NCI-H2171 treated with DMSO at 0.1 percent for 48 hours (cell line): Measurements from ENCODE around the gene VILL.
"Not testable (repeated sequence)": the region's sequence is repeated elsewhere in the genome, so short reads cannot be mapped to it uniquely, and the experiment has no call there.

ENCODE experiments used
- DNase-seq: peaks from one replicate; lab custom pipeline; 2025; lab: John Stamatoyannopoulos, UW

Gene VILL

DNA sequence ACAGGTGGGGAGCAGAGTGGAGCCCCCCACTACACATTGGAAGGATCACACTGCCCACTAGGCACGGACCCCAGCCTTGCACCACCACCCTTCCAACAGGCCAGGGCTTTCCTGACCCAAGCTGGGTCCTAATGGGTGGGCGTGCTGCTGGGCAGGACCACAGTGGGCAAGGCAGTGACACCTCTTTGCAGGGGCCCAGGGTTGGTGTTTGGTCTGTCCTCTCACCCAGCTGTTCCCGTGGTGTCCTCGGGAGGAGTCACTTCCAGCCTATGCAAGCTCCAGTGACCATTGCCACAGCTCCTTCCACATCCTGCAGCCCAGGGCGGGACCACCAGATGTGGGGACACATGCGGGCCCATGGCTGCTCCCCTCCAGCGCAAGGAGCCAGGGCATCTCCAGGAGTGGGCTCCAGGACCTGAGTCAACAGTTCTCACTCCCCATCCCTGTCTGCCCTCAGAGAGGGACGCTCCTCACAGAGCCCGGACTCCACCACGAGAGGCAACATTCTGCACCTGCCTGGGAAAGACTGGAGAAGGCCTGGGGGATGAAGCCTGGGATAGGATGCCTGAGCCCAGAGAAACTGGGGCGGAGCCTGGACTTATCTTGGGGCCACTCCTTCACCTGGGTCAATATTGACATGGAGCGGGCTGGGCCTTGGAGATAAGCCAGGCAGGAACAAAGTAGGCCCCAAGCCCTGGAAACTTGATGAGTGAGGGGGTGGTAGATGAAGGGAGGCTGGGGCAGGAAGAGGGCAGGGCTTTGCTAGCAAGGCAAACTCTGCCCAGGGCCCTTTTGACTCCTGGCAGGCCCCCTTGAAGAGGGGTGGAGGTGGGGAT is 3.9 kb upstream of the VILL start:
- no peak for DNase-seq

DNA sequence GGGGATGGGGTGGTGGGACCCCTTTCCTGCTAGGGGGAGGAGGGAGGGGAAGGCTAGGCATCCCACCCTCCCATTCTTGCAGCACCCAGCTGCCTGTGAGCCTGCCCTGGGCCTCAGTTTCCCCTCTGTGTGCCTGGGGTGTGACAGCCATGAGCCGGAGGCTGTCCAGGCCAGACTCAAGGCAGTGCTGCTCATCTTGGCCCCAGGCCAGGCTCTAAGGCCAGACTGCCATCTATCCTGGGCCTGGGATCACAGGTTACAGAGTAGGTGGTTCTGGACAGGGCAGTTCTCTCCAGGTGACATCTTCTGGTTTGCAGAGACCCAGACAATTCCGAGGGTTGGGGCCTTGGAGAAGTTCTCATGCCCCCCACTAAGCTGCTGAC is 3.3 kb upstream of the VILL start:
- DNase-seq = no peak

DNA sequence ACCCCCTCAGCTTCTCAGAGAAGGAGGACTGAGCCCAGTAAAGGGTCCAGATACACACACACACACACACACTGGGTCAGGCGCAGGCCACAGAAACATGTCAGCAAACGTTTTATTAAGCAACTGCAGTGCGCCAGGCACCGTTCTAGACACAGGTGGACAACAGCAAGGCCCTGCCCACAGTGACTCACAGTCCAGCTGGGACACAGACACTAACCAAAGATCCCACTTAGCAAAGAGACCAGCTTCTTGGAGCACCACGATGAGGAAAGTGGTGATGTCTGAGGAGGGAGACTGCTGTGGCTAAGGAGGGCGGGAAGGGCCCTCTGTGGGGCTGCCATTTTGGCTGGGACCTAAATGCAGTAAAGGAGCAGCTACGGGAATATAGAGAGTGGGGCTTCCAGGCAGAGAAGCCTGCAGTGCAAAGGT is 2.8 kb upstream of the VILL start:
- no peak for DNase-seq

DNA sequence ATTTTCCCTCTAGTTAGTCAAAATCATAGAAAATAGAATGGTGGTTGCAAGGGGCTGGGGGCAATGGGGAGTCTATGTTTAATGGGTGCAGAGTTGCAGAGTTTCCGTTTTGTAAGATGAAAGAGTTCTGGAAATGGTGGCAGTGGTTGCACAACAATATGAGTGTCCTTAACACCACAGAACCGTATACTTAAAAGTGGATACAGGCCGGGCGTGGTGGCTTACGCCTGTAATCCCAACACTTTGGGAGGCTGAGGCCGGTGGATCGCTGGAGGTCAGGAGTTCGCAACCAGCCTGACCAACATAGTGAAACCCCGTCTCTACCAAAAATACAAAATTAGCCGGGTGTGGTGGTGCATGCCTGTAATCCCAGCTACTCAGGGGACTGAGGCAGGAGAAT is 2.2 kb upstream of the VILL start:
- not testable (repeated sequence) for DNase-seq

DNA sequence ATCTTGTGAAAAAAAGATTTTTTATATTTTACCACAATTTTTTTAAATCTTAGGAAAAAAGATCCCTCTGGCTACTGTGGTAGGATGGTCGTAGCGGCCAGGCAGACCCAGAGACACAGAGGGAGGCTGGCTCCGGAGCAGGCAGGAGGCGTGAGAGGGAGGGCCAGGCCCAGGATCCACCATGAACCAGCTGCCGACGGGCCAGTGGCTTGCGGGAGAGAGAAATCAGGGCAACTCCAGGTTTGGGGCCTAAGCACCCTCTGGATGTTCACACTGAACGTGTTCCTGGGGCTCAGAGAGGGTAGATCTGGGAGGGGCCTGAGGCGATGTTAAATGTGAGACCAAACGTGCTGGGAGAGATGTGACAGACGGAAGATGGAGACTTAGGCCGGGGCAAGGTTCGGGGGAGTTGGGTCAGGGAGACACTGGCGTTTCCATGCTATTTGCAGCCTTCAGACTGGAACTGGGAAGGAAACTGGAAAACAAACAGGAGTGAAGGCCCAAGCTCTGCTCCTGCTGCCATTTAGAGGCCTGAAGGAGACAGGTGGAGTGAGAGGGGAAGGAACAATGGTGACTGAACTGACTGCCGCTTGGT is 1.6 kb upstream of the VILL start:
- no peak for DNase-seq

DNA sequence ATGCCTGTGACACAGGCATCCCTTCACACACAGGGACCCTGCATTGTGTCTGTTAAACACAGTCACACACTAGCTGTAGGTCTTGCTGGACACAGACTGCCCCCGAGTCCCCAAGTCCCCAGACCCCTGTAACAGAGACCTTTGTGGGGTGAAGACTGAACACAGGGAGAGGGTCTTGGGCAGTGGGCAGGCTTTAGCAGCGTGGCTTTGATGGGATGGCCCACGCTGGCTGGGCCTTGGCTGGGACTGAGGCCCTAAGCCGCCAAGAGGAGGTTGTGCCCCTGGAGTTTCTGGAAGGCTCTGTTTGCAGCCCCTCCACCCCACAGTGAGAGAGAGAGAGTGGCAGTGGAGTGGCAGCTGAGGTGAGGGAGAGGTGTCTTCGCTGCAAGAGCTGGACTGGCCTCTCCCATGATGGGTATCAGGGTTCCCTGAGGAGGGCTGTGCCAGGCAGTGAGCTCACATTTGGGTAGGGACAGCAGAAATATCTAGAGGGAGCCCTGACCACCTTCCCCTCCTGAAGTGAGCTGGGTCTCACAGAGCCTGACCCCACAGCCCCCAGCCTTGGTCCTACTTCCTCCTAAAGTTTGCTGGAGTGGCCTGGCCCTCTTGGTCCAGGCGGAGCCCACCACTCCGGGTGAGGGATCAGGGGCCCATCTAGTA is 635 bp upstream of the VILL start:
- no peak for DNase-seq

DNA sequence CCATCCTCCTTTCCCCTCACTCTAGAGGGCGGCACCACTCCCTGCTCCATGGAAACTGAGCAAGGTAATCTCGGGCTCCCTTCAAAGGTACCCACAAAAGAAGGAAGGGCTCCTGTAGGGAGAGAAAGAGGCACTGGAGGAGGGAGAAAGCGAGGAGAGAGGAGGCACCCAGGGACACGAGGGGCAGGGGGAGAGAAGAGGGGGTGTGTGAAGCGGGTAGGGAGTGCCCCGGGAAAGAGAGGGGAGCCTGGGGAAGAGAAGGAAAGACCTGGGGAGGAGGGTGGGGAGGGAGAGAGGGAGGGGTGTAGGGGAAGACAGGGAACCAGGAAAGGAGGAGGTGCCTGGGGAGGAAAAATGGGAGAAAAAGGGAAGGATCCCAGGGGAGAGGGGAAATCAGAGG is 523 bp downstream of the VILL start:
- DNase-seq = no peak

DNA sequence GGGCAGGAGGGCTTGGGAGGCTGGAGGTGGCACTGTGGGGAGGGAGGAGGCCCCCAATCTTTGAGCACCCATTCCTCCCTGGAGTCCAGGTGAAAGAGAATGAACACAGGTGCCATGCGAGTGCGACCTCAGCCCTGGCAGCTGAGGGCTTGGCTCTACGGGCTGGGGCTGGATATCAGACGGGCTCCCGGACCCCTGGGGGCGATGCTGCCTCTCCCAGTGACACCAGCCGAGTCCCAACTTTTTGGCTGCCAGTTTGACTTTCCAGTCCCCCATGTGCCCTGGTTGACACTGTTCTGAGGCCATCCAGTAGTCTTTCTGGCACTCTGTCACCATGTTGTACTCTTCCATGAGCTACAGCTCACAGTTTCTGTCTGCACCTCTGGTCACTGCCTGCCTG is 1.2 kb downstream of the VILL start:
- DNase-seq = no peak

DNA sequence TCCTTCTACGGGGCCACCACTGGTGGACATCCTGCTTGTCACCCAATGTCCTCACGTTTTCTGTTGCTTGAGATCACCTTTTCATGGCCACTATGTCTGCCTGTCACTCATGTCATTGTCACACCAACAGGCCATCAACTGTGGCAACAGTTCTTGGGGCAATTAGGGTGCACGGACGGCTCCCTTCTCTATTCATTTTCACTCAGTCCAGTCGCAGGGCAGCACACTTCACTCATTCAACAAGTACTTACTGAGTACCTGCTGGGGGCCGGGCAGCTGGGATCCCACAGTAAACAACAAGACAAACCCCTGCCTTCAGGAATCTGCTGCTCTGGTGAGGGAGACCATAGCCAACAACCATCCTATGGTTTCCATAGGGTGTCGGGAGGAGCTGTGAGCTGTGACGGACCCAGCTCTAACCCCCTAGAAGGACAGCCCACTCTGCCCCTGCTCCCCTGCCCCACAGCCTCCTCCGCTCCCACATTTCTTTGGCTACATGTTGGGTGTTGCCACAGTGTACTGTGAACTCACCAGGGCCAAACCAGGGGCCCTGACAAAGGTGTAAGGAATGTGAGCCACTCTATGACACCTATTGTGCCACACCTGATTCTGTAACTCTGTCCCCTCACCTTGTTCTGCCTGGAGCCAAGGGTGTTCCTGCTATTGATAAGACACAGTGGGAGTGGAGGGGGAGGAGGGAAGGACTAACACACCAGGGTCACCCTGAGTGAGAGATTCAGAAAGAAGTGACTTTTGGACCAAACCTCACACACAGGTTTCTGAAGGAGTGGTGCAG is 1.9 kb downstream of the VILL start:
- DNase-seq = no peak

DNA sequence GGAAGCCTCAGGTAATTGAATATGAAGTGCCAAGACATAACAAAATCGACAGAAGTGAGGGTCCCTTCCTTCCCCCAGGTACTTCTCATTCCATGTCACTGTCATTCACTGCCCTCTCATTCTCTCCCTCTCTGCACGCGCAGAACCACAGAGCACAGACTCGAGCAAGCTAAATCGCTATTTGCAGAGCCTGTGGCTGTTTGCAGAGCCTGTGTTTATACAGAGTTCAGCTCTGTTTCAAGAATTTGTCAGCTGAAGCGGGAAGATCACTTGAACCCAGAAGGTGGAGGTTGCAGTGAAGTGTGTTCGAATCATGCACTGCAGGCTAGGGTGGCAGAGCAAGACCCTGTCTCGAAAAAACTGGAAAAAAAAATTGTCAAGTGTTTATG is 2.5 kb downstream of the VILL start:
- DNase-seq = no peak

DNA sequence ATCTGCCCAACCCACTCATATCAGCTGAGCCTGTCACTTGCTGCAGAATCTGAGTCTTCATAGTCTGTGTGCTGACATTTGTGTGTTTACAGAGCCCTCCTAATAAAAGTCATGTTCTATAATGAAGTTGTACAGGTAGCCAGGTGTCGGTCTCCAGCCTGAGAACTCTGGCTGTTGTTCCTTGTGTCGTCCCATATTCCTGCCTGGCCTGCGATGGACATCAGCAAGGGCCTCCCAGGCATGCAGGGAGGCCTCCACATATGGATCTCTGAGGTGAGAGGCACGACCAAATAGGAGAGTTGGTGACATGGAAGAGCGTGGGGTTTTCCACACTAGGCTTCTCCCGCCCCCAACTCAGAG is 2.9 kb downstream of the VILL start:
- no peak for DNase-seq

DNA sequence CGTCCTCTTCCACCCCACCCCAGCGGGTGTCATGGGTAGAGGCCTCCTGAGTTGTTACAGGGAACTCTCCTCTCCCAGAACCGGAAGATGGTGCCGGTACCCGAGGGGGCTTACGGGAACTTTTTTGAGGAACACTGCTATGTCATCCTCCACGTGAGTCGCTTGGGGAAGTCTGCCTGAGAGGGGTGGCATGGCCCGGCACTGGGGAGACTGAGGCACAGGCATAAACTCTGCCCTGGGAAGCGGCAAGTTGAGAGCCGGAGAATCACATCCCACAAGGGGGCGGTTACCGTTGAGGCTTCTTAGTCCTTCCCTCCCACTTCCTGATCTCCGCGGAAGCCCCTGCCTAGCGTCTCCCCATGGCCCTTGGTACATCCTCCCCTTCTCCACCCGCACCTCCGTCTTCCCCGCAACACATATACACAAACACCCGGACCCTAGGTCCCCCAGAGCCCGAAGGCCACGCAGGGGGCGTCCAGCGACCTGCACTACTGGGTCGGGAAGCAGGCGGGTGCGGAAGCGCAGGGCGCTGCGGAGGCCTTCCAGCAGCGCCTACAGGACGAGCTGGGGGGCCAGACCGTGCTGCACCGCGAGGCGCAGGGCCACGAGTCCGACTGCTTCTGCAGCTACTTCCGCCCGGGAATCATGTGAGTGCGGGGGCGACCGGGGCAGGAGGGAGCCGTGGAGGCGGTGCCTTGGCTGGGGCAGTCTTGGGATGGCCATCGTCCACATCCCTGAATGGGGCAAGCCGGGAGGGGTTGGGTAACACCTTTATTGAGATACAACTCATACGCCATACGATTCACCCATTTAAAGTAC is 3.4 kb downstream of the VILL start:
- no peak for DNase-seq

DNA sequence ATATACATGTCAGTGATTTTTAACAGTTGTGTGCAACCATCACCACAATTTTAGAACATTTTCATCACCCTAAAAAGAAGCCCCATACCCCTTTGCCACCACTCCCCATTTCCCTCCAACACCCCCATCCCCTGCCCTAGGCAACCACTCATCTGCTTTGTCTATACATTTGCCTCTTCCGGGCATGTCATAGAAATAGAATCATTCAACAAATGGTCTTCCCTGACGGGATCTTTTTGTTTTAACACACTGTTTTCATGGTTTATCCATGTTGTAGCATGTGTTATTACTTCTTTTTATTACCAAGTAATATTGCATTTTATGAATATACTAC is 4.0 kb downstream of the VILL start:
- no peak for DNase-seq

DNA sequence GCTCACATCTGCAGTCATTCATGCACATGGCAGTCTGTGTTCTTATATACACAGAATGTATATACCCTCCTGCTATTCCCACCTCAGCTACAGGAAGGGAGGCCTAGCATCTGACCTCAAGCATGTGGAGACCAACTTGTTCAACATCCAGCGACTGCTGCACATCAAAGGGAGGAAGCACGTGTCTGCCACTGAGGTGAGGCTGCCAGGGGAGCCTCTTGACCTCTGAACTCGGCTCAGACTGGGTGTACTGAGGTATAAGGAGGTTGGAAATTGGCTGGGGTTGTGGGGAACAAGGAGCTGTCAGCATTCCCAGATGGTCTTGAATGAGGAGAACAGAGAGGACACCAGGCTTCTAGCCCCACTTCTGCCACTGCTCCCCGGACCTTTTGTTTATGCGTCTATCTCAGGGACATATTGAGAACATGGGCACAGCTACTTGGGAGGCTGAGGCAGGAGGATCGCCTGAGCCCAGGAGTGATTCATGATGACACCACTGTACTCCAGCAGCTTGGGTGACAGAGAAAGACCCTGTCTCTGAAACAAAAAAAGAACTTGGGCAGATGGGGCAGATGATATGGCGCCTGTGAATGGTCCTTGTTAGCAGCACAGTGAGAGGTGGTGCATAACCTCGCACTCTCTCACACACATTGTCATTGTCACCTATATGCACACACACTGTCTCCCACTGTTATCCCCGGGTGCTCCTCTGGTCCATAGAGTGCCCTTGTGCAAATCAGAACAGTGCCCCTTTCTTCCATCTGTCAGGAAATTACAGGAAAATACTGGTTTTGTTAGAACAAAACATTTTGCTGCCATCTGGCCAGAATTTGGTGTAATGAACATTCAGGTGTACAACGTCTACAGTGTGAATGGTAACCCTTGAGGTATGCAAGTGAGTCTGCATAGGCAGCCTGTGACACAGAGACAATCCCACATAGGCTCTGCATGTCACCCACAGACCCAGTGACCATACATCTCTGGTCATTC is 5.4 kb downstream of the VILL start:
- DNase-seq = peak; percentile 71

DNA sequence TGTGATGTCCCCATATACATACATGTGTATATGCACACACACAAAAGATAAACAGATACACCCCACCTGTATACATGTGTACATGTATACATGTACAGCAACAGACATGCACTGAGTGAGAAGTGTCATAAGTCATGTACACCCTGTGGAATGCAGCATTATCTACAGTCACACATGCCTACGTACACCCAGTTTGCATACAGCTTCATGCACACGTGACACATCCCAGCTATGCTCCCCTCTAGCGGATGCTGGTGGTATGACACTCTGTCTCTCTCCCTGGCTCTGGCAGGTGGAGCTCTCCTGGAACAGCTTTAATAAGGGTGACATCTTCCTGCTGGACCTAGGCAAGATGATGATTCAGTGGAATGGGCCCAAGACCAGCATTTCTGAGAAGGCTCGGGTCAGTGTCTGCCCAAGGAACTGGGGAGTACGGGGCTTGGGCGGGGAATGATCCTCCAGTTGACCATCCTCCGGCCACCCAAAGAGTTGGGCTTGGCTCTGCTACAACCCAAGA is 6.3 kb downstream of the VILL start:
- peak; percentile 67 for DNase-seq

DNA sequence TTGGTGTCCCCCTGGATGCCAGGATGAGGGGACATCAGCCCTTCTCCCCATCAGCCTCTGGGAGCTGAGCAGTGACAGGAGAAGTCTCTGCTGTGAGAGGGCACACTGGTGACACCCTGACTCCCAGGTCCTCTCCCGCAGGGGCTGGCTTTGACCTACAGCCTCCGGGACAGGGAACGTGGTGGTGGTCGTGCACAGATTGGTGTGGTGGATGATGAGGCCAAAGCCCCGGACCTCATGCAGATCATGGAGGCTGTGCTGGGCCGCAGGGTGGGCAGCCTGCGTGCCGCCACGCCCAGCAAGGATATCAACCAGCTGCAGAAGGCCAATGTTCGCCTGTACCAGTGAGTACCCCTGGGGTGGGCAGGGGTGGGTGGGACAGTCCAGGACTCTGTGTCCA is 6.8 kb downstream of the VILL start:
- DNase-seq = no peak

DNA sequence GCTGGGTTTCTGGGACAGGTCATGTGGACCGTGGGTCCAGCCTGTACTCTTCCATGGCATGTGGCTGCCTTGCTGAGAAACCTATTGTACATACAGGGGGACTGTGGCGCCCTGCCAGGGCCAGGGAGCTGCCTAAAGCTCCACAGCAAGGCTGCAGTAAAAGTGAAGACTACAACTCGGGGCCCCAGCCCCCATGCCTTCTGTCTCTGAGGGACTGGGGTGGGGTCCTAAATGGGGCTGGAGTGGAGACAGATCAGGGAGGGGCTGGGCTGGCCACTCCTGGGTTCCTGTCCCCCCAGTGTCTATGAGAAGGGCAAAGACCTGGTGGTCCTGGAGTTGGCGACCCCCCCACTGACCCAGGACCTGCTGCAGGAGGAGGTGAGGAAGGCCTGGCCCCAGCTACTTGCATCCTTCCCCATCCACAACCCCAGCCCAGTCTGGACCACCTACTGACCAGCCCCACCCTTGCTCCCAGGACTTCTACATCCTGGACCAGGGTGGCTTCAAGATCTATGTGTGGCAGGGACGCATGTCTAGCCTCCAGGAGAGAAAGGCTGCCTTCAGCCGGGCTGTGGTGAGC is 7.3 kb downstream of the VILL start:
- DNase-seq = no peak

DNA sequence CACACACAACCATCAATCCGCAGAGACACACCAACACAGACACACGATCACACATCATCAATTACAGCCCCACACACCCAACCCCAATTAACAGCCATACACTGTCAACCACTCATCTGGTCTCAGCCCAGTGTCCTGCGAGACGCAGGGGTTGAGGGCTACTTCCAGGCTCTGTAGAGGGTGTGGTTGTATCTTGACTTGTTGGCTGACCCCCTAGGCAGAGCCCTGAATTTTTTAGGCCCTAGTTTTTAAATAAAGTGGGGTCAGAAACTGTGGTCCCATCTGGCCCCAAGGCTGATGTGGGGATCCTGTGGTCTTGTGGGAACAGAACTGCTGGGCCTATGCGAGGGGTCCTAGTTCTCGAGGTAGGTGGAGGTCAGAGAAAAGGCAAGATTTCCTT is 9.2 kb downstream of the VILL start:
- no peak for DNase-seq

DNA sequence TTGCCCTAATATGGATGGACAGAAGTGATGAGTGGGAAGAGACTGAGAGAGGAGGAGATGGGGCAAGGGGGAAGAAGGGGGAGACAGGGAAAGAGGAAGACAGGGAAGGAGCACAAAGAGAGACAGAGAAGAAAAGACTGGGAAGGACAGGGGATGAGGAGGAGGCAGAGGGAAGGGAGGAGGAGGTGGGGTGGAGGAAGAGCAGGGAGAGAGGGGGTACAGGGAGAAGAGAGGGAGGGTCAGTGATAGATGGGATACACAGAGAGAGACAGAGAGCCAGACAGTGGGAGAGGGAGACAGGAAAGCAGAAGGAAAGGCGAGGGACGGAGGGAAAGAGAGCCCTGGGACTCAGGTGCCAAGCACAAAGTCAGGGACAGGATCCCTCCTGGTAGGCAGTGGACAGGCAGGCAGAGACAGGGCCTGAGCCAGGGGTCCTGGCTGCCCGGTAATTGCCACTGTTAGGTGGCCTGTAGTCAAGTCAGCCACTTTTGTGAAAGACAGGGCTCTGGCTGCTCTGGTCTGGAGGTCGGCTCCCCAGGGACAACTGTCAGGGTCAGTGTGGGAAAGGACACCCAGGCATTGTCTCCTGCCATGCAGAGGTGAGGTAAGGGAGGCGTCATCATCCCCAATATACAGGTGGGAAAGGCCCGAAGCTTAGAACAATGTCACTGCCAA is 9.8 kb downstream of the VILL start:
- no peak for DNase-seq
